Bronchial epithelial cell (primary cell): Measurements from ENCODE around the gene EXOG. TPM values are rescaled to one million over a fixed set of nuclear protein-coding genes. Genes with fewer than 3 reads are reported as not detected.

Experiments used
- DNase-seq: peaks from one replicate; pipeline ENCODE4 v3.0.0-alpha.2; 2010; ENCODE audit warnings: low read depth
- FAIRE-seq: peaks from 2 replicates; lab custom pipeline; 2011; peaks lifted over from hg19 to GRCh38; lab: Jason Lieb, UNC
- H3K27me3 ChIP-seq: 2 replicates; pipeline ENCODE4 v1.5.1; 2011; ENCODE audit warnings: low read length; ENCODE audit not compliant: control insufficient read depth, insufficient read depth
- H3K36me3 ChIP-seq: 2 replicates; pipeline ENCODE4 v1.5.1; 2011; ENCODE audit warnings: low read length; ENCODE audit not compliant: control insufficient read depth, insufficient read depth
- H3K4me3 ChIP-seq: 2 replicates; pipeline ENCODE4 v1.5.1; 2011; ENCODE audit warnings: mild to moderate bottlenecking, low read depth, low read length, control low read depth
- total RNA-seq: library from RNA; depleted of rRNA; stranded (reverse); fragments of >200 nt; gene quantifications from 2 replicates; pipeline ENCODE4 v1.2.1, GENCODE V29; 2014
- TF ChIP-seq, protein P1 (sequence below): IDR thresholded peaks from 2 replicates; pipeline ENCODE4 v1.5.1; 2011; ENCODE audit warnings: mild to moderate bottlenecking, moderate library complexity, low read length, control low read depth, inconsistent platforms; ENCODE audit not compliant: insufficient read depth, severe bottlenecking

Gene EXOG
- total RNA-seq, 1 donor from 2014 or later = 5.8 TPM

- TF ChIP-seq, protein P1, sequence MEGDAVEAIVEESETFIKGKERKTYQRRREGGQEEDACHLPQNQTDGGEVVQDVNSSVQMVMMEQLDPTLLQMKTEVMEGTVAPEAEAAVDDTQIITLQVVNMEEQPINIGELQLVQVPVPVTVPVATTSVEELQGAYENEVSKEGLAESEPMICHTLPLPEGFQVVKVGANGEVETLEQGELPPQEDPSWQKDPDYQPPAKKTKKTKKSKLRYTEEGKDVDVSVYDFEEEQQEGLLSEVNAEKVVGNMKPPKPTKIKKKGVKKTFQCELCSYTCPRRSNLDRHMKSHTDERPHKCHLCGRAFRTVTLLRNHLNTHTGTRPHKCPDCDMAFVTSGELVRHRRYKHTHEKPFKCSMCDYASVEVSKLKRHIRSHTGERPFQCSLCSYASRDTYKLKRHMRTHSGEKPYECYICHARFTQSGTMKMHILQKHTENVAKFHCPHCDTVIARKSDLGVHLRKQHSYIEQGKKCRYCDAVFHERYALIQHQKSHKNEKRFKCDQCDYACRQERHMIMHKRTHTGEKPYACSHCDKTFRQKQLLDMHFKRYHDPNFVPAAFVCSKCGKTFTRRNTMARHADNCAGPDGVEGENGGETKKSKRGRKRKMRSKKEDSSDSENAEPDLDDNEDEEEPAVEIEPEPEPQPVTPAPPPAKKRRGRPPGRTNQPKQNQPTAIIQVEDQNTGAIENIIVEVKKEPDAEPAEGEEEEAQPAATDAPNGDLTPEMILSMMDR = no peak
- no peak for FAIRE-seq
- Histone ChIP-seq H3K4me3 (no peak overlapping the region), H3K36me3 (peaks cover 5% of the 10 kb centered on the region), H3K27me3 (no peaks in the 10 kb centered on the region)
- DNase-seq = no peak
Observed at GRCh38 chr3:38480093-38480445, 16.1 kb upstream of the EXOG start.

GRCh38 chr3:38480930-38481329 is 15.2 kb upstream of the EXOG start:
- TF ChIP-seq, protein P1 = no peak
- no peak for FAIRE-seq
- H3K36me3 ChIP-seq = peaks cover 5% of the 10 kb centered on the region
- DNase-seq = no peak
- no peak overlapping the region for H3K4me3 ChIP-seq
- H3K27me3 ChIP-seq = no peaks in the 10 kb centered on the region

DNA sequence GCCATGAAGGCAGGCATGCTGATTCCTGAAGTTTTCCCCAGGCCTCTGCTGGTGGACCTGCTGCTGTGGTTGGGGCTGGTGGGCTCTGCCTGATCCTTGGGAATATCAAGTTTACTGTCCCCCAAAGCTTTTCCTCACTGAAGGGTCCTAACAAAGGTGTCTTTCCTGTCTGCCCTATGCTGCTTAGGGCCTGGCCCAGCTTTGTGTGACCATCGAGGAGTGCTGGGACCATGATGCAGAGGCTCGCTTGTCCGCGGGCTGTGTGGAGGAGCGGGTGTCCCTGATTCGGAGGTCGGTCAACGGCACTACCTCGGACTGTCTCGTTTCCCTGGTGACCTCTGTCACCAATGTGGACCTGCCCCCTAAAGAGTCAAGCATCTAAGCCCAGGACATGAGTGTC is 13.2 kb upstream of the EXOG start:
- Histone ChIP-seq H3K27me3 (no peaks in the 10 kb centered on the region), H3K36me3 (peaks cover 5% of the 10 kb centered on the region), H3K4me3 (no peak overlapping the region)
- FAIRE-seq = no peak
- no peak for DNase-seq
- TF ChIP-seq, protein P1 = no peak

- FAIRE-seq = no peak
- H3K27me3 ChIP-seq = no peaks in the 10 kb centered on the region
- TF ChIP-seq, protein P1 = no peak
Observed at GRCh38 chr3:38487323-38487722, 8.8 kb upstream of the EXOG start.

GRCh38 chr3:38488949-38489348 is 7.2 kb upstream of the EXOG start:
- FAIRE-seq (no peak), DNase-seq (no peak)
- H3K27me3 ChIP-seq = no peaks in the 10 kb centered on the region
- no peaks in the 10 kb centered on the region for H3K36me3 ChIP-seq
- TF ChIP-seq, protein P1 = no peak
- H3K4me3 ChIP-seq = no peak overlapping the region

More at GRCh38 chr3:38487323-38487722, 8.8 kb upstream of the EXOG start:
- Histone ChIP-seq H3K4me3 (no peak overlapping the region), H3K36me3 (peaks cover 1% of the 10 kb centered on the region)
- DNase-seq = no peak

DNA sequence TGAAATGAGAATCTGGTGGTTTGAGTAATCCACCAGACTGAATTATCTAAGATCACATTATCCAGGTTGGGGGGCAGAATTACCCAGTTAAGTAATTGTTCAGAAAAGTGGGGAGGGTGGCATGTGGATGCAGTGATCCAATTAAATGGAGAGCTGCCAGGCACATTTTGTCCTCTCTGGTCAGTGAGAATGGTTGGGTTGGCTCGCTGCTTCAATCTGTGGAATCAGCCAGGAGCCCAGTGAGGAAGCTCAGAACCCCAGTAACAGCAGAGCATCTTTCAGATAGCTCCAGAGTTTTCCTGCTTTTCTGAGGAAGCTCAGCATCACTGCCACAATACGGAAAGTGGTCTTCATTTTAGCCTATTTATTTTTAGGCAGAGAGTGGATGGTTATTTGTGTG is 6.4 kb upstream of the EXOG start:
- Histone ChIP-seq H3K36me3 (no peaks in the 10 kb centered on the region), H3K4me3 (no peak overlapping the region), H3K27me3 (no peaks in the 10 kb centered on the region)
- TF ChIP-seq, protein P1 = no peak
- FAIRE-seq (no peak), DNase-seq (no peak)
